ENCODE data around the gene SNX32.

- TF ChIP-seq POLR2A (IDR thresholded peaks at IDR 0.05; ENCODE audit: low read depth, low read length) (no peak), FOS (IDR thresholded peaks at IDR 0.05; ENCODE audit: borderline replicate concordance, insufficient read depth, low read length) (no peak), CTCF (IDR thresholded peaks at IDR 0.05; ENCODE audit: extremely low read depth in 1 of 2, insufficient read depth in 1 of 2, low read depth in 1 of 2, low read length in 2 of 2) (no peak), POLR2AphosphoS5 (IDR thresholded peaks at IDR 0.05; ENCODE audit: insufficient read depth, low read depth, low read length) (no peak), MAX (IDR thresholded peaks at IDR 0.05; ENCODE audit: insufficient read depth, insufficient read length) (no peak), MYC (IDR thresholded peaks at IDR 0.05; ENCODE audit: low read depth, low read length) (no peak), JUN (IDR thresholded peaks at IDR 0.05; ENCODE audit: borderline replicate concordance, insufficient read depth, insufficient read length, low read depth) (no peak), EZH2 (IDR thresholded peaks at IDR 0.05; ENCODE audit: borderline replicate concordance, low read depth, low read length, severe bottlenecking) (no peak)
These were observed 26.8 kb upstream of the SNX32 start for GRCh38 chr11:65806979-65807378.

All from endothelial cell of umbilical vein (primary cell).